CD4-positive, alpha-beta T cell treated with Interleukin-4 for 4 hours (primary cell): ENCODE data around the gene PRELID2.
"Not testable (repeated sequence)": the region's sequence is repeated elsewhere in the genome, so short reads cannot be mapped to it uniquely, and the experiment has no call there.

ENCODE experiments used
- DNase-seq: peaks from one replicate; pipeline ENCODE4 v3.0.0-alpha.2; 2020

The PRELID2 gene

GRCh38 chr5:145834917-145835847 is at the start of gene PRELID2:
Gene PRELID2 (minus strand): TSS chr5:145835342. CDS start chr5:145835251, 91 bp downstream.
- peak; percentile 54 for DNase-seq

GRCh38 chr5:145874765-145875164 is 39.6 kb upstream of the PRELID2 start:
- DNase-seq: no peak

- no peak for DNase-seq
Observed at GRCh38 chr5:145872914-145873313, 37.8 kb upstream of the PRELID2 start, which contains the start of gene GRXCR2. Gene GRXCR2 (minus strand): TSS chr5:145873014. CDS start chr5:145872968, 46 bp downstream.

GRCh38 chr5:145872486-145872885 is 37.3 kb upstream of the PRELID2 start:
- DNase-seq: no peak

- no peak for DNase-seq
Observed at GRCh38 chr5:145869753-145870152, 34.6 kb upstream of the PRELID2 start.

GRCh38 chr5:145867806-145868205 is 32.7 kb upstream of the PRELID2 start:
- no peak for DNase-seq

GRCh38 chr5:145864432-145864831 is 29.3 kb upstream of the PRELID2 start:
- DNase-seq: not testable (repeated sequence)

GRCh38 chr5:145863003-145863402 is 27.9 kb upstream of the PRELID2 start:
- no peak for DNase-seq

- DNase-seq: no peak
Observed at GRCh38 chr5:145859897-145860296, 24.8 kb upstream of the PRELID2 start.

- no peak for DNase-seq
Observed at GRCh38 chr5:145859453-145859852, 24.3 kb upstream of the PRELID2 start.

- no peak for DNase-seq
Observed at GRCh38 chr5:145858959-145859358, 23.8 kb upstream of the PRELID2 start.

- no peak for DNase-seq
Observed at GRCh38 chr5:145856285-145856818, 21.2 kb upstream of the PRELID2 start.

GRCh38 chr5:145855763-145856267 is 20.7 kb upstream of the PRELID2 start:
- no peak for DNase-seq

- no peak for DNase-seq
Observed at GRCh38 chr5:145854651-145855258, 19.6 kb upstream of the PRELID2 start.

GRCh38 chr5:145853781-145854376 is 18.7 kb upstream of the PRELID2 start:
- DNase-seq: no peak

GRCh38 chr5:145852990-145853389 is 17.8 kb upstream of the PRELID2 start:
- DNase-seq: no peak

- DNase-seq: no peak
Observed at GRCh38 chr5:145848854-145849253, 13.7 kb upstream of the PRELID2 start.

GRCh38 chr5:145847499-145848497 is 12.7 kb upstream of the PRELID2 start:
- no peak for DNase-seq

GRCh38 chr5:145846081-145846480 is 10.9 kb upstream of the PRELID2 start:
- no peak for DNase-seq

GRCh38 chr5:145841299-145841698 is 6.2 kb upstream of the PRELID2 start:
- DNase-seq: no peak

GRCh38 chr5:145840458-145841132 is 5.5 kb upstream of the PRELID2 start:
- no peak for DNase-seq
